T47D (cell line): ENCODE data around the gene POMT2.
A peak's percentile ranks its signal among the peaks of the same experiment; 100 is the strongest.

Experiments used
- DNase-seq, 2 experiments: peaks; one replicate each; pipeline versions ENCODE4 v3.0.0 to v3.0.0-alpha.2; 2011 to 2012; ENCODE audit warnings: low read depth in 1 of 2, low spot score in 1 of 2
- JUND ChIP-seq: IDR thresholded peaks from 2 replicates; pipeline ENCODE4 v1.6.1; 2012; ENCODE audit warnings: low read depth
- in situ Hi-C: cut with HindIII; loops from 2 replicates; pipeline ENCODE4 v1.10.0; 2016; ENCODE audit warnings: low sequenced_read_pairs, low pct_unique_long_range_greater_than_20kb

Gene POMT2, protein sequence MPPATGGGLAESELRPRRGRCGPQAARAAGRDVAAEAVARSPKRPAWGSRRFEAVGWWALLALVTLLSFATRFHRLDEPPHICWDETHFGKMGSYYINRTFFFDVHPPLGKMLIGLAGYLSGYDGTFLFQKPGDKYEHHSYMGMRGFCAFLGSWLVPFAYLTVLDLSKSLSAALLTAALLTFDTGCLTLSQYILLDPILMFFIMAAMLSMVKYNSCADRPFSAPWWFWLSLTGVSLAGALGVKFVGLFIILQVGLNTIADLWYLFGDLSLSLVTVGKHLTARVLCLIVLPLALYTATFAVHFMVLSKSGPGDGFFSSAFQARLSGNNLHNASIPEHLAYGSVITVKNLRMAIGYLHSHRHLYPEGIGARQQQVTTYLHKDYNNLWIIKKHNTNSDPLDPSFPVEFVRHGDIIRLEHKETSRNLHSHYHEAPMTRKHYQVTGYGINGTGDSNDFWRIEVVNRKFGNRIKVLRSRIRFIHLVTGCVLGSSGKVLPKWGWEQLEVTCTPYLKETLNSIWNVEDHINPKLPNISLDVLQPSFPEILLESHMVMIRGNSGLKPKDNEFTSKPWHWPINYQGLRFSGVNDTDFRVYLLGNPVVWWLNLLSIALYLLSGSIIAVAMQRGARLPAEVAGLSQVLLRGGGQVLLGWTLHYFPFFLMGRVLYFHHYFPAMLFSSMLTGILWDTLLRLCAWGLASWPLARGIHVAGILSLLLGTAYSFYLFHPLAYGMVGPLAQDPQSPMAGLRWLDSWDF

DNA sequence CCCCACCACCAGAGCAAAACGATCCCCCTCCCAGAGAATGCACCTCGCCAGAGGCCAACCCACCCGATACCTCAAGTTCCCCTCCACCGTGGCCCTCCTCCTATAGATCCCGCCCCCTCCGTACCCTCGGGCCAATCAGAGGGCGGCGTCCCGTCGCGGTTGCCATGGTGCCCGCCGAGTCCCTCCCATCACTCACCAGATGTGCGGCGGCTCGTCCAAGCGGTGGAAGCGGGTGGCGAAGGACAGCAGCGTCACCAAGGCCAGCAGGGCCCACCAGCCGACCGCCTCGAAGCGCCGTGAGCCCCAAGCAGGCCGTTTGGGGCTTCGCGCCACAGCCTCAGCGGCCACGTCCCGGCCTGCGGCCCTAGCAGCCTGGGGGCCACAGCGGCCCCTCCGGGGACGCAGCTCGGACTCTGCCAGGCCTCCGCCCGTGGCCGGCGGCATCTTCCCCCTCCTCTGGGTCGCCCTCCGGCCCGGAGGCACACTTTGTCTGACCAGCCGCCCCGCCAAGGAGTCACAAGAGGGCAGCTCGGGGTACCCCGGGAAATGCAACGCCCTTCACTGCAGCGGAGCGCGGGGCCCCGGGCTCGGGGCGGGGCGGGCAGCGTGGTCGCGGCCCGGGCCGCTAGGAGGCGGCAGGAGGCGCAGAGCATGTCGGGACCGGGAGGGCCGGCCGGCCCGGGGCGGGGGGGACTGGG is at the start of gene POMT2:
Gene POMT2 (minus strand): TSS at position 646 of the 698 bp plus-strand sequence. CDS start 202 bp downstream, at position 444.
- DNase-seq, result peak; percentile 67 to 95
- TF ChIP-seq JUND, result no peak
- in situ Hi-C loops, result no loop called here

DNA sequence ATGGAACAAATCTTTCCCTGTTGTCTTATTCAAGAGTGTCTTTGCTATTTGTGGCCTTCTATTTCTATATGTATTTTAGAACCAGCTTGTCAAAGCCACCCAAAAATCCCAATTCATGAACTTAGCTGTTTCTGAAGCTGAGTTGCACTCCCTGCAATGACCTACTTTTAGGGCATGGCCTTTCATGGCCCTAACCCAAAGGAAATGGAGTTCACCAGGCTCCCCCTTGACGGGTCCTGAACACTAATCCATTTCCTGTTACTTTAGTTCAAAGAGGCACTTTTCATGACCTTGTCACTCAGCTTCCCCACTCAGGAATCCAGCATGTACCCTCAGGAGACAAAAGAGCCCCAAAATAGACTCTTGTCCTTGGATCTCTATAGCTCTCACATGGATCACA is 48.6 kb upstream of the POMT2 start:
- no peak for DNase-seq
- no peak for TF ChIP-seq JUND
- in situ Hi-C loops, result no loop called here

DNA sequence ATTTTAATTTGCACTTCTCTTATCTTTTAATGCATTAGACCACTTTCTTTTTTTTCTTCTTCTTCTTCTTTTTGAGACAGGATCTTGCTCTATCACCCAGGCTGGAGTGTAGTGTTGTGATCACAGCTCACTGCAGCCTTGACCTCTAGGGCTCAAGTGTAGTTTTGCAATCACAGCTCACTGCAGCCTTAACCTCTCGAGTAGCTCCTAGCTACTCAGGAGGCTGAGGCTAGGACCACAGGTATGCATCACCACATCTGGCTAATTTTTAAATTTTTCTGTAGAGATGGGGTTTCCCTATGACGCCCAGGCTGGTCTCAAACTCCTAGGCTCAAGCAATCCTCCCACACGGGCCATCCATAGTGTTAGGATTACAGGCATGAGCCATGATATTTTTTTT is 43.5 kb upstream of the POMT2 start:
- DNase-seq, result no peak
- no peak for TF ChIP-seq JUND
- in situ Hi-C loops, result no loop called here

DNA sequence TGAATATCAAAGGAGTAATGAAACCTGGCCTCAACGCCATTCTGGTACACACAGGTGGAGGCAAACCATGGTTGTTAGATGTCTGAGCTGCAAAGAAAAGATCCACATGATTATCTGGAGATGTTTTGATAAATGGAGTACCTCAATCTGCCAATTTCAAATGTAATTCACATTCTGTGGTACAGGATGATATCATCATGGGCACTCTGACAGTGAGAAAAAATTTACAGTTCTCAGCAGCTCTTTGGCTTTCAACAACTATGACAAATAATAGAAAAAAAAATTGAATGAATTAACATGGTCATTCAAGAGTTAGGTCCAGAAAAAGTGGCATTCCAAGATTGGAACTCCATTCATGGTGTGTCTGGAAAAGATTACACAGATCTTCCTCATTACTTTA is 38.9 kb upstream of the POMT2 start:
- DNase-seq, result no peak
- no peak for TF ChIP-seq JUND
- in situ Hi-C loops, result no loop called here

DNA sequence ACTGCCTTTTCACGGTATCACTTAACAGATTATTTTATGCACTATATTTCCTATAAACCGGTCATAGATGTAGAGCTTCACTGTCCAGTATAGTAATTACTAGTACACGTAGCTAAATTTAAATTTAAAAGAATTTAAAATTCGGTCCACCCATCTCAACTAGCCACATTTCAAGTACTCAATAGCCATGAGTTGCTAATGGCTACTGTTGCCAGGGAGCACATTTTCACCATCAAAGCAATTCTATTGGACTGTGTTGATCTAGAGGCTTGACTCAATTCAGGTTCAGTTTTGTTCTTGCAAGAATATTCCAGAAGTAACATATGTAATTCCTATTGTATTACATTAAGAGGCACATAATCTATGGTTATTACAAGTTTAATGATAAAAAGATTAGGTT is 36.2 kb upstream of the POMT2 start:
- in situ Hi-C loops, result no loop called here
- TF ChIP-seq JUND, result no peak
- DNase-seq, result no peak

DNA sequence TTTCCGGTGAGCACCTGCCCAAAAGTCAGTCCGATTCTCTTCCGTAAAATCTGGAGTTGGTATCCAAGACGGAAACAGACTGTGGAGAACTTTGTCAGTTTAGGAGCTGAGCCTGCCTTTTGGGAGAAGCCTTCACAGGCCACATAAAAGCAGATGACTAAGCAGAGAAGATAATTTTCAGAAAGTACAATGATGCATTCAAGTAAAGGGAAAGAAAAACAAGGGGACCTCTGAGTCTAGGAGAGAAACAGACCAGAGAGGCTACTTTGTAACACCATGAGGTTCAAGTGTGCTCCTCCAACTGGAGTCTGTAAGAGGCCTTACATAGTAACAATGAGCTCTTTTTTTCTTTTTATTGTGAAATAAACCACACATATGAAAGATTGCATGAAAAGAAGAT is 35.1 kb upstream of the POMT2 start:
- in situ Hi-C loops, result no loop called here
- no peak for DNase-seq
- TF ChIP-seq JUND, result no peak

DNA sequence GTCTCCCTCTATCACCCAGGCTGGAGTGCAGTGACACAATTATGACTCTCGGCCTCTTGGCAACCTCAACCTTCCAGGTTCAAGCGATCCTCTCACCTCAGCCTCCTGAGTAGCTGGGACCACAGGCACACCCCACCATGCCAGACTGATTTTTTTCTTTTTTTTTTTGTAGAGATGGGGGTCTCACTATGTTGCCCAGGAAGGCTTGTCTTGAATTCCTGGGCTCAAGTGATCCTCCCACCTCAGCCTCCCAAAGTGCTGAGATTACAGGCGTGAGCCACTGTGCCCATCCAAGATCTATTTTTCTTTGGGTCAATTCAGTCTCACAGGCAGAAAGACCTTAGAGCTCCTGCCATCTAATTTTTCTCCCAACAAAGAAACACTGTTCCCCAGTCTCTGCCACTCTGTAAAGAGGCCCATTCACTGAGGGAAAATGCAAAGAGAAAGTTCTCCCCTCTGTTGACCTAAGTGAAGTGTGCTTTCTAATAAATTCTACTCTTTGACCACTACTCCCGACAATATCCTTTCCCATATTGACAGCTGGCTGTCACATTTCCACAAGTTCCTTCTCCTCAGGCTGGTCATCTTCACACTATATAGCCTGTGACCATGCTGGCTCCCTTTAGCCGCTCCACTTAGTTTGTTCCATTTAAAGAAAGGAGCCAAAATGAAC is 32.9 kb upstream of the POMT2 start:
- DNase-seq, result no peak
- no peak for TF ChIP-seq JUND
- in situ Hi-C loops, result no loop called here

DNA sequence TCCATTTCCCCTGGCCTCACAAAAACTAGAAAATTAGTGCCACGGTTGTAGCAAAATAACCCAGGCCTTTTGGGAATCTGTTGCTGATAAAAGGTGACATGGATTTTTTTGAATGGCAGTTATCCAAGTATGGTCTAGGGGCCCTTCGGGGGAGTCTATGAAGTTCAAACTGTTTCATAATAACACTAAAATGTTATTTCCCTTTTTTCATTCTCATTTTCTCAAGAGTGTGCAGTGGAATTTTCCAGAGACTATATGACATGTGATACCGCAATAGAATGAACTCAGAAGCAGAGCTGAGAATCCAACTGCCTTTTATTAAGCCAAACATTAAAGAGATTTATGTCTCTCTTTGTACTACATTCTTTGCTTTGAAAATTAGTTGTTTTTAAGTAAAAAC is 27.1 kb upstream of the POMT2 start:
- in situ Hi-C loops, result no loop called here
- TF ChIP-seq JUND, result no peak
- no peak for DNase-seq

DNA sequence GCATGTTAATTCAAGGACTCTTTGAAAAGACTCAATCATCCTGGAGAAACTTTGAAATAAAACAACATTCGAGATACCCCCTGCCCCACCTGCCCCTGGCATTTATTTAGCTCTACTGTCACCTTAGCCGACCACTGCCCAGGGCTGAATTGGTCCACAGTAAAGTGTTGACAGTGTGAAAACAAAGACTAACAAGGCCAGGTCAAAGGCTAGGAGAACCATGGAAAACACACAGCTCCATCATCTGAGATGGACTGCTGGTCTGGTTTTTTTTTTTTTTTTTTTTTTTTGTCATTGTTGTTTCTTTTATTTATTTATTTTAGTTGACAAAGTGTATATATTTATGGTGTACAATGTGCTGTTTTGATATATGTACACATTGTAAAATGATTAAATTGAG is 25.8 kb upstream of the POMT2 start:
- no peak for DNase-seq
- in situ Hi-C loops, result no loop called here
- no peak for TF ChIP-seq JUND

DNA sequence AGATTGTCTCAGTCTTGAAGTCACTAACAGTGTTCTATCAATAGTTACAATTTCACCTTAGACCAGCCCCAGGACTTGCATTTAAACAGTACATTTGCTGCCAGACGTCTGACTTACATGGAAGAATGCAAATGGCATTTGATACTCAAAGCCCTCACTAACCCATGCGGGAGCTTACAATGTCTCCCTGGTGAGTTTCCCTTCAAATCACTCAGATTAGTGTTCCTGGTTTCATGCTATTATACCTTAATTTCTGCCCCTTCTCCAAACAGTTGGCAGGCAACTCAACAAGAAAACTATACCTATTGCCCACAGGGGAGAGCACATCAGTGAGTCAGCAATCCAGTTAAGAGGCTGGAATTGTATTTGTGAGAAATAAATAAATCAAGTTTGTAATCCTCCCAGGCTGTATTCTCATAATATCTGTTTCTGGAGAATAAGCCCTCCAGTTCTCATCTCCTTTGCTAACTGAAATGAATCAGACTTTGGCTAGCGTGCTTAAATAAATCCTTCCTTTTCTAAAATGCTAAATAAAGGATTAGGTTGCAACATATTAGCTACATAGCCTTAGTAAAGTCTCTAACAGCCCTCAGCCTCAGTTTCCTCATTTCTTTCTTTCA is 23.8 kb upstream of the POMT2 start:
- in situ Hi-C loops, result no loop called here
- TF ChIP-seq JUND, result no peak
- no peak for DNase-seq

DNA sequence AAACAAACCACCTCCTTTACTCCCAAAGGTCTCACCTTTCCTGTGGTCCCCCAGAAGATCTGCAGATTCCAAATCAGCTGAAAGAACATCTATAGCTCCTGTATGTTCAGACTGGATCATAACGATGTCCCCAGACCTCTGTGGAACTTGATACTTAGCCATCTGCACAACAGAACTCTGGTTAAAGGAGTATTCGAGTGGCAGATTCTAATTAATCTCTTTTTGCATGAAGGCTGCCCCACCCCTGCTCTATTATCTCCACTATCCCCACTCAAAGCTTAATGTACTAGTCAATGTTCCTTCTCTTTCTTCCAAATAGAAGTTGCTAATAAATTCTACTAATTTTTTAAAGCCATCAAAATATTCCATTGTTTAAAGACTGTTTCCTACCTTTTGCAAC is 23.0 kb upstream of the POMT2 start:
- in situ Hi-C loops, result no loop called here
- TF ChIP-seq JUND, result no peak
- DNase-seq, result no peak
